ENCODE data around the gene CD8B2.

The CD8B2 gene

DNA sequence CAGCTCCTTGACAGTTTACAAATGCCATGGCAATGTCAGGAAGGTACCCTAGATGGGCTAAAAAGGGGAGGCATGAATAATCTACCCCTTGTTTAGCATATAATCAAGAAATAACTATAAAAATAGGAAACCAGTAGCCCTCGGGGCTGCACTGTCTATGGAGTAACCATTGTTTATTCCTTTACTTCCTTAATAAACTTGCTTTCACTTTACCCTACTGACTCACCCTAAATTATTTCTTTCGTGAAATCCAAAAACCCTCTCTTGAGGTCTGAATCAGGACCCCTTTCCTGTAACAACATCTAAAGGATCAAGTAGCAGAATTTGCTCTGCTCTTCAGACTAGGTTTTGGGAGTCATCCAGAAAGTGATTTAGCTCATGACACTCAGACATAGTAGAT, 43.7 kb downstream of the CD8B2 start:
- peaks cover 27% of the 10 kb centered on the region for H3K27me3 Mint-ChIP-seq
- no peak overlapping the region for H3K27ac Mint-ChIP-seq
- H3K4me3 Mint-ChIP-seq = no peak overlapping the region
- H3K4me1 Mint-ChIP-seq (ENCODE audit: low read depth) = no peaks in the 10 kb centered on the region
- no peaks in the 10 kb centered on the region for H3K36me3 Mint-ChIP-seq (ENCODE audit: low read depth)
- no peaks in the 10 kb centered on the region for H3K9me3 Mint-ChIP-seq
- no peak for DNase-seq

DNA sequence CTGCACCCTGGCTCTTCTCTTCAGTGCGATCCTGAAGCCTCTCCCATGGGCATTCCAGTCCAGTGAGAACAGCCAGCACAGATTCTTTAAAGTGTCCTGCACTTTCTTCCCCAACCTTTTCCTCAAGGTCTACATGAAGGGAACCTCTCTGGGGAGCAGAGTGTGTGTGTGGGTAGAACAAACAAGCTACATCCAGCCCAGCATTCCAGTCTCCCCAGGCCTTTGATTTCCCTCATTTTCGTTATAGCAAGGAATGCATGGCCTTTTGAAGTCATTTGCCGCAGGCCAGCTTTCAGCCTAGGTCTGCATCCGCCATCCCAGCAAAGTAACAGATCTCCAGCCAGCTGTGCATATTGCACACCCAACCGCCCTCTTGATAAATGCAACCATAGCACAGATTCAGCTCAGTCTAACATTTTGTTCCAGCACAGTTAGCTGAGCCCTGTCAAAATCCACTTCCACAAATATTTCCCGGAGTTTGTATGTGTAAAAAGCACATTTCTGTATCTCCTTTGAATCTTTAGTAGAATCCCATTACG, 44.6 kb downstream of the CD8B2 start:
- H3K27ac Mint-ChIP-seq = no peak overlapping the region

DNA sequence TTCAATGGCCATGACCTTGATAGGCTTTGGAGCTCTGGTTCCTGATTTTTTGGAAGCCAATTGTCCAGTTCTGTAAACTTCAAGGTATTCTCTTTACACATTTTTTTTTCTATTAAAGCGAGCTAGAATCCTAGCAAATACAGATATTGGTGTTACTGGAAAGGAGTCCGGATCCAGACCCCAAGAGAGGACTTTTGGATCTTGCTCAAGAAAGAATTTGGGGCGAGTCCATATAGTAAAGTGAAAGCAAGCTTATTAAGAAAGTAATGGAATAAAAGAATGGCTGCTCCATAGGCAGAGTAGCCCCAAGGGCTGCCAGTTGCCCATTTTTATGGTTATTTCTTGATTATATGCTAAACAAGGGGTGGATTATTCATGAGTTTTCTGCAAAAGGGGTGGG, 45.1 kb downstream of the CD8B2 start:
- Mint-ChIP-seq H3K9me3 (no peaks in the 10 kb centered on the region), H3K27ac (no peak overlapping the region), H3K36me3 (ENCODE audit: low read depth) (no peaks in the 10 kb centered on the region), H3K4me3 (no peak overlapping the region), H3K27me3 (peaks cover 27% of the 10 kb centered on the region), H3K4me1 (ENCODE audit: low read depth) (no peaks in the 10 kb centered on the region)
- no peak for DNase-seq

More for the DNA sequence above, 44.6 kb downstream of the CD8B2 start:
- H3K9me3 Mint-ChIP-seq = no peaks in the 10 kb centered on the region
- no peak for DNase-seq
- peaks cover 27% of the 10 kb centered on the region for H3K27me3 Mint-ChIP-seq
- H3K4me3 Mint-ChIP-seq = no peak overlapping the region
- H3K36me3 Mint-ChIP-seq (ENCODE audit: low read depth) = no peaks in the 10 kb centered on the region
- H3K4me1 Mint-ChIP-seq (ENCODE audit: low read depth) = no peaks in the 10 kb centered on the region

DNA sequence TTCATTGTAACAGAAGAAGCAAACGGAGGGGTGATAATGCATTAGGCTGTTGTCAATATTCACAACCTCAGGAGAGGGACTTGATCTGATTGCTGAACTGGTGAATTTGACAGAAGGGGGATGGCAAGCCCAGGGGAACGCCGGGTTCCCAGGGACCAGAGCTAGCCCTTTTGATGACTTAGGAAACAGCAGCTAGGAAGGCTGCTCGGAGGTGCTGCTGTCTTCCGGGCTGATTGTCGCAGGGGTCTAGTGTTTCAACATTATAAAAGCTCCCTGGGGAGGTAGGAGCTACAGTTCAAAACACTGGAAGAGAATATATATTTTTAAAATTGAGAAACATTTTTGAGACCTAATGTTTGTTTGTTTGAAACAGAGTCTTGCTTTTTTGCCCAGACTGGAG, 47.3 kb downstream of the CD8B2 start:
- H3K27me3 Mint-ChIP-seq = peaks cover 22% of the 10 kb centered on the region
- H3K4me3 Mint-ChIP-seq = no peak overlapping the region
- no peaks in the 10 kb centered on the region for H3K4me1 Mint-ChIP-seq (ENCODE audit: low read depth)
- H3K9me3 Mint-ChIP-seq = no peaks in the 10 kb centered on the region
- H3K27ac Mint-ChIP-seq = no peak overlapping the region
- no peaks in the 10 kb centered on the region for H3K36me3 Mint-ChIP-seq (ENCODE audit: low read depth)
- DNase-seq = no peak

DNA sequence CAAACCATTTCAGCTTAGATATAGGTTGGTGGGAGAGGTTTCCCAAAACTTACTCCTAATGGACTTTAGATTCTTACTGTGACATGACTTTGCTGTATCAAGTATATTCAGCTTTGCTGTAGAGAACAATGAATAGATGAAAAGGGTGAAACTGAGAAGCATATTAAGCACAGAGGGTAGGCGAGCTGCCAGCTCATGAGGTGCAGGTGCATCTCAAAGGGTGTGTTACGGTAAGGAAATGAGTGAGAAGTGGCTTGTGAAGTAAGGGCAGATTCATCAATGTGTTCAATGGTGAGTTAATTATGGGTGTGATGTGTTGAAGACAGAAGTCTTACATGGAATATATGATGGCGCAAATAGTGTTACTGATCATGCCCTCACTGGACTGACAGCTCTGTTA, 49.3 kb downstream of the CD8B2 start:
- peaks cover 22% of the 10 kb centered on the region for H3K27me3 Mint-ChIP-seq
- no peak overlapping the region for H3K4me3 Mint-ChIP-seq
- no peaks in the 10 kb centered on the region for H3K9me3 Mint-ChIP-seq
- H3K4me1 Mint-ChIP-seq (ENCODE audit: low read depth) = no peaks in the 10 kb centered on the region
- H3K36me3 Mint-ChIP-seq (ENCODE audit: low read depth) = no peaks in the 10 kb centered on the region
- no peak for DNase-seq
- H3K27ac Mint-ChIP-seq = no peak overlapping the region

DNA sequence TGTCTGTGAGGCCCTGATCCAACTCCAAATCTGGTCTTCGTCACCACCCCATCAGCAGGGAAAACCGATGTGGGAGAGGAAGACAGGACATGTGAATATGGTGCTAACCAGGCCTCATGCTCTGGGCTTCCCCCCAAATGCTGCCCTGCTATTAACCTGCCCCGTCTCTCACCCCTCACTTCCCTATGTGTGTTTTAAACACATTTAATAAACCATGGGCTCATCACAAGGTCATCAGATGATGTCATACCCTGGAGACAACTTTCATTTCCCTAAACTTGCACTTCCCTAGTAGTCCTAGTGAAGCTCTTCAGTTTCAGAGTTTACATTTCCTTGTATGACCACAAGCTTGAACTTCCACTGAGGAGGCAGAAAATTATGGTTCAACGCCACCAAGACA, 49.9 kb downstream of the CD8B2 start:
- Mint-ChIP-seq H3K4me3 (no peak overlapping the region), H3K36me3 (ENCODE audit: low read depth) (no peaks in the 10 kb centered on the region), H3K27me3 (peaks cover 18% of the 10 kb centered on the region), H3K9me3 (no peaks in the 10 kb centered on the region), H3K4me1 (ENCODE audit: low read depth) (no peaks in the 10 kb centered on the region), H3K27ac (no peak overlapping the region)
- DNase-seq = no peak

DNA sequence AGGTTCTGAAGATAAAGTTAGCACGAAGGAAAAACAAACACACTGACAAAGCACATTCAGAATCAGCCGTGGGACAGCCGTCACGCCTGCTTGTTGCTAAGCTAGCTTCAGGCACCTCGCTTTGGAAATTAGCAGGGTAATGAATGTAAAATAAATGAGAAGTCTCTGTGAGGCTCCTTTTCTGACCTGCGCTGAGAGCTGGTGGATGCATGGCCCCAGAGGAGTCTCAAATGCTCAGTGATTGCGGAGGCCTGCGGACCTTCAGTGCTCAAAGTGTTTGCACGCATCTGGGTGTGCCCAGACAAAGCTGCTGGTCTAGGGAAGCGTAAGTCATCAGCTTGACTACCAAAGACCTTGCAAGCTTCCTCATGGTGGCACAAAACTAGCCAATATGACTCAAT, 50.6 kb downstream of the CD8B2 start:
- peaks cover 16% of the 10 kb centered on the region for H3K27me3 Mint-ChIP-seq

DNA sequence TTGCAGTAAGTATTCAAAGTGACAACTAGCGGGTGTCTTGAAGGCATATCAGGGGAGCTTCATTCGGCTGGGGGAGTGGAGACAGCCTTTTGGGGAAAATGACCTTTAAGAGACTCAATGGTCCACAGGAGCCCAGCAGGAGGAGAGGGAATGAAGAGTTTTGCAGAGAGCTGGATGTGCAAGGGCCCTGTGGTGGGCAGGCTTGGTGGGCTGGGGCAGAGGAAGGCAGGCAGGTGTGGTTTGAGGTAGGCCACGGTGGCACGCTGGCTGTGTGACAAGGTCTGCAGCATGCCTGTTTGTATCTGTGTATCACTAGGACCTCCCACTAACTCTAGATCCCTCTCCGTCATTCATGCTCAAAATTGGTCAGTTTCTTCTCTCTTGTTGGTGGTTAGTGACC, 53.7 kb downstream of the CD8B2 start:
- no peak overlapping the region for H3K27ac Mint-ChIP-seq
- DNase-seq = no peak
- H3K9me3 Mint-ChIP-seq = no peaks in the 10 kb centered on the region
- peaks cover 2% of the 10 kb centered on the region for H3K4me1 Mint-ChIP-seq (ENCODE audit: low read depth)
- no peak overlapping the region for H3K4me3 Mint-ChIP-seq
- peaks cover 25% of the 10 kb centered on the region for H3K27me3 Mint-ChIP-seq
- no peaks in the 10 kb centered on the region for H3K36me3 Mint-ChIP-seq (ENCODE audit: low read depth)

More for the DNA sequence above, 50.6 kb downstream of the CD8B2 start:
- H3K4me1 Mint-ChIP-seq (ENCODE audit: low read depth) = peaks cover under 1% of the 10 kb centered on the region
- no peak for DNase-seq
- no peaks in the 10 kb centered on the region for H3K9me3 Mint-ChIP-seq
- H3K36me3 Mint-ChIP-seq (ENCODE audit: low read depth) = no peaks in the 10 kb centered on the region
- H3K4me3 Mint-ChIP-seq = no peak overlapping the region
- no peak overlapping the region for H3K27ac Mint-ChIP-seq

DNA sequence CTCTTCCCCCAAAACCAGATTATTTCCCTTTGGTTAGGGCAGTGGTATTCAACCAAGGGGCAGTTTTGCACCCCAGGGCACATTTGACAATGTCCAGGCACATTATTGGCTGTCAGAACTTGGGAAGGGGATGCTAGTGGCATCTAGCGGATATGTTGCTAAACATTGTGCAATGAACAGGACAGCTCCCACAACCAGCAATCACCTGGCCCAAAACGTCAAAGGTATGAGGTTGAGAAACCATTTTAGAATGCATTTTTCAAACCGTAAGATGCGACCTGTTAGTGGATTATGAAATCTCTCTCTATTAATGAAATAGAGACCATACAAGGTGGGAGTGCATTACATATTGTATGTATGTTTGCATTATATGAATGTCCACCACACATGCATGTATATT, 54.2 kb downstream of the CD8B2 start:
- H3K27me3 Mint-ChIP-seq = peaks cover 25% of the 10 kb centered on the region
- no peaks in the 10 kb centered on the region for H3K9me3 Mint-ChIP-seq
- H3K27ac Mint-ChIP-seq = no peak overlapping the region
- H3K4me3 Mint-ChIP-seq = no peak overlapping the region
- H3K4me1 Mint-ChIP-seq (ENCODE audit: low read depth) = peaks cover 2% of the 10 kb centered on the region
- DNase-seq = no peak
- H3K36me3 Mint-ChIP-seq (ENCODE audit: low read depth) = no peaks in the 10 kb centered on the region

DNA sequence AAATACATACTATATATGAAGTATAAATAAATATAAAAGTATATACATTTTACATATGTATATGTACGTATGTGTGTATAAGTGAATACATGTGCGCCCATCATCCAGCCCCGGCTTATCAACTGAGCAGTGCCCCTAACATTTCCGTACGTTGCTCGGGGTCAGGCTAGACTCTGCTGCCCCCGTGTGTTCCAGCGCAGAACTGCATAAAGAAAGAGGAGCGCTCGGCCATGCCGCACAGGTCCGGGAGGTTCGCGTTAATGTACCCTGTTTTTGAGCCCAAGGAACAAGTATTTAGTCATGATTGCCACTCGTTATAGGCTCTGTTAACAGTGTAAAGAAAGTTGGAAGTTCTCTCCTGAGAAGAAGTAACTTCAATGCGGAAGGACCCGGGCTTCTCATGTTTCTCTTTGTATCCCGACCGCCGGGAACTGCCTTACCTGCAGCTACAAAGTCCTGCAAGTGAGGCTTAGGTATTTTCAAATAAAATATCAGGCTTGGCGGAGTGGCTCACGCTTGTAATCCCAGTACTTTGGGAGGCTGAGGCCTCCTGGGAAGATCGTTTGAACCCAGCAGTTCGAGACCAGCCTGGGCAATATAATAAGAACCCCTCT, 55.7 kb downstream of the CD8B2 start:
- peak; percentile 88 for DNase-seq
- H3K4me1 Mint-ChIP-seq (ENCODE audit: low read depth) = peaks cover 2% of the 10 kb centered on the region
- H3K27me3 Mint-ChIP-seq = peaks cover 30% of the 10 kb centered on the region
- no peaks in the 10 kb centered on the region for H3K9me3 Mint-ChIP-seq
- H3K27ac Mint-ChIP-seq = peak overlapping the region; percentile 56
- no peaks in the 10 kb centered on the region for H3K36me3 Mint-ChIP-seq (ENCODE audit: low read depth)
- peak overlapping the region; percentile 67 for H3K4me3 Mint-ChIP-seq

DNA sequence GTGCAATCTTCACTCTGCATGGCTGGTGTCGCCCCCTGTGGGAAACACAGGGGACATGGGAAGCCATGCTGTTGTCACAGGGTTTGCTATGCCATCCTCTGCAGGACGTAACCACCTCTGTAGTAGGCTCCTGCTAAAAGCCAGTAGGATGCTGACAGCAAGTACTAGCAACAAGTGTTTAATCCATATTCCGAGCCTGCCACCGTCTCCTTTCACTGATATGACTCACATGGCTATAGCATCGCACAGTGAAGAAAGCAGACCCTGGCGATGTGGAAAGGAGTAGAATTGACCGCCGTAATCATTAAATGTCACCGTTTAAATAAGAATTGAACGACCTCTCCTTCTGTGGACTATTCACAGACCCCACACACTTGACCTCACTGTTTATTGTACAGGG, 57.8 kb downstream of the CD8B2 start:
- H3K4me1 Mint-ChIP-seq (ENCODE audit: low read depth) = peaks cover 2% of the 10 kb centered on the region
- no peak overlapping the region for H3K27ac Mint-ChIP-seq
- H3K4me3 Mint-ChIP-seq = no peak overlapping the region
- no peak for DNase-seq
- H3K36me3 Mint-ChIP-seq (ENCODE audit: low read depth) = no peaks in the 10 kb centered on the region
- peaks cover 37% of the 10 kb centered on the region for H3K27me3 Mint-ChIP-seq
- no peaks in the 10 kb centered on the region for H3K9me3 Mint-ChIP-seq

DNA sequence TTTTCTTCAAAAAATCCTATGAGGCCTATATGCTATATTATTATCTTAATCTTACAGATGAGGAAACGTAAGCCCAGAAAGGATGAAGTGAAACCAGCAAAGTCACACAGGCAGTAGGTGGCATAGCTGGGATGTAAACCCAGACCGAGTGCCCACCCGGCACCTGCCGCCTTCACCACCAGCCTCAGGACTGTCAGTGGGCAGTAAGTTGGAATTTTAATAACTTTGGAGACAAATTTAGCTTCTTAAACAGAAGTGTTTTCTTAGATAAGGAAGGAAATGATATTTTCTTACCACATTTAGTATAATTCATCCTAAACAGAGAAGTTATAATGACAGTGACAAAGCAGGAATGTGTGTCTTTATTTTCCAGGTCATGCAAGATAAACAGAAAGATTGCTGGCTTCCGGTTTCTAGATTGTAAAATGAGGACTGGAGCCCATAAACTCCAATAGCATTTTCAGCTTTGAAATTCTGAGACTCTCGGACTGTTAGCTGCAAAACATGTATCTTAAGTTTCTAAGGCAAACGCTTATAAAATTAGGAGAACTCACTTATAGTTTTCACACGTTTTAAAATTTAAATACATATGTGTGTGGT, 59.3 kb downstream of the CD8B2 start:
- H3K9me3 Mint-ChIP-seq = no peaks in the 10 kb centered on the region
- DNase-seq = no peak
- H3K27me3 Mint-ChIP-seq = peaks cover 32% of the 10 kb centered on the region
- H3K27ac Mint-ChIP-seq = no peak overlapping the region
- H3K36me3 Mint-ChIP-seq (ENCODE audit: low read depth) = no peaks in the 10 kb centered on the region
- H3K4me3 Mint-ChIP-seq = no peak overlapping the region
- peaks cover 2% of the 10 kb centered on the region for H3K4me1 Mint-ChIP-seq (ENCODE audit: low read depth)

DNA sequence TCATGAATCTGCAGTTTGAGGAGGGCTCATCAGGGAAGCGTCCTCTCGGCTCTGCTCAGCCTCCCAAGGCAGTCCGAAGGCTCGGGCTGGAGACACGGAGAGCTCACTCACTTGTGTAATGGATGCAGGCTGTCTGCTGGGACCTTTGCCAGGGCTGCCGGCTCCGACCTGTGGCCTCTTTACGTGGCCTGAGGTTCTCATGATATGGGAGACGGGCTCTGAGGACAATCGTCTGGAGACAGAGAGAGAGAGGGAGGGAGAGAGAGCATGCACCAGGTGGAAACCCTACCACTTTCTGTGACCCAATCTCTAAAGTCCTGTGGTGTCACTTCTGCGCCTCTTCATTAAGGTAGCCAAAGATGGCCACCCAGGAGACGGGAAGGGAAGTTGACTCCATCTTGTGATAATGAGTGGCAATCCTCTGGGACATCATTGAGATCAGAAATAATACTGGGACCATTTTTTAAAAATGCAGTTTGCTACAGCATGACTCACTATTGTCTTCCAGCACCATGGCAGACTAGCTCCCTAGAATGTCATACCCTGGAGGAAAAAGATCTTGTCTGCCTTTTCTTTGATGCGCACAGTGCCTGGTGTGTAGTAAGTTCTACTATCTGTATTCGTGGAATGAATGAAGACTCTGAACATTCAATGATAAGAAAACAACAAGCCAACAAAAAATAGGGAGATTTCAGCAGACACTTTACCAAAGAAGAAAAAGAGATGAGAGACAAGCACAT, 60.2 kb downstream of the CD8B2 start:
- Mint-ChIP-seq H3K4me3 (no peak overlapping the region), H3K9me3 (no peaks in the 10 kb centered on the region), H3K27ac (no peak overlapping the region), H3K4me1 (ENCODE audit: low read depth) (peaks cover 2% of the 10 kb centered on the region), H3K36me3 (ENCODE audit: low read depth) (no peaks in the 10 kb centered on the region), H3K27me3 (peaks cover 32% of the 10 kb centered on the region)
- no peak for DNase-seq

DNA sequence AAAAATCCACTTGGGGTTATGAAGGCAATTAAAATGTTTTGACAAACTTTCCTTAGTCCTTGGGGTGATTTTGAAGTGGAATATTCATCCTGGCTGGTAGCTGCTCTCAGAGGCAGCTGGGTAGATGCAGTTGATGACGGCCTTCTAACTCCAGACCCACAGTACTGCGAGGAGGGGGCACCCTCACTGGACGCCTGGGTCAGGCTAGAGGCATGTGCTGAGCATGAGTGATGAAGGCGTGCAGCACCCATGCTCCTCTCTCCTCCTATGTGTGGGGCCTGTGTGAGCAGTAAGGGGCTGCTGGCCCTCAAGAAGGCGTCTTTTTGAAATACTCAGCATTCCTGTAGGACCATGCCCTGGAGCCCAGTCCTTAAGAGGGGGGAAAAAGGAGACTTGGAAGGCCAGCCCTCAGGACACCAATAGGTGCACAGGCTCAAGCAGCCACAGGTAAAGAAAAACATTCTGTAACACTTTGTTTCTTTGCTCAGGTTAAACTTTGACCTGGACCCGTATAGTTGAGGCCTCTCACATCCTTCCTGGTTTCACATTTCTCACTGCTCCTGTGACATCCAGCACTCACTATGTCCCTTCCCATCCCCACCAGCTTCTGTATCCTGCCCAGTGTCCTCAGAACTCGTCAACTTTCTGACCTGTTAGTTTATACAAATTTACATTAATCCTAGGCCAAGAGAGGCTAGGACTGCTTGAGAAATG, 64.4 kb downstream of the CD8B2 start:
- no peaks in the 10 kb centered on the region for H3K4me1 Mint-ChIP-seq (ENCODE audit: low read depth)
- H3K27ac Mint-ChIP-seq = no peak overlapping the region
- no peaks in the 10 kb centered on the region for H3K9me3 Mint-ChIP-seq
- H3K27me3 Mint-ChIP-seq = peaks cover 13% of the 10 kb centered on the region
- no peaks in the 10 kb centered on the region for H3K36me3 Mint-ChIP-seq (ENCODE audit: low read depth)
- no peak for DNase-seq
- no peak overlapping the region for H3K4me3 Mint-ChIP-seq
